GM23248 (cell line): Measurements from ENCODE around the gene DNAJC8.

ENCODE experiments used
- EZH2 ChIP-seq: fragments of 200-600 bp; sonication (generic); IDR thresholded peaks from 2 replicates; pipeline ENCODE4 v1.6.1; 2018; ENCODE audit warnings: antibody characterized with exemption, mild to moderate bottlenecking; ENCODE audit not compliant: insufficient read depth, poor library complexity, severe bottlenecking
- EZH2phosphoT487 ChIP-seq: fragments of 200-600 bp; sonication (generic); IDR thresholded peaks from 2 replicates; pipeline ENCODE4 v1.6.1; 2018; ENCODE audit warnings: antibody characterized with exemption, moderate library complexity, mild to moderate bottlenecking, low read depth; ENCODE audit not compliant: insufficient read depth

DNA sequence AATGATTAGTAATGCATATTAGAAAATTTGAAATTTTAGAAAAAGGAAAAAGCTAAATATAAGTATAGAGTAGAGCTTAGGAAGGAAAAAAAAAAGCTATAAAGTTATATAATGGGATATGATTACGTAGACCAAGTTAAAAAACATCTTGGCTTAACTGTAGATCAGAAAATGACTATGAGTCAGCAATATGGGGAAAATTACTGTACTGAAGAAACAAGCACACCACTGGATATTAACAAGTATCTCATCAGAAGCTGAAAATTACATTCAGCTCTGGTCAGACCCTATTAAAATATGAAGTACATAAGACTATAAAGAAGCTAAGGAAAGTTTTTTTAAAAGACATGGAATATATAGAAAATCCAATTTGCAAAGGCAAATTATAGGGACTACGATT, 19.5 kb downstream of the DNAJC8 start:
- TF ChIP-seq EZH2 (no peak), EZH2phosphoT487 (no peak)
